Heart right ventricle (tissue), 16 donors: ENCODE data around the gene PSMD14. TPM values are rescaled to one million over a fixed set of nuclear protein-coding genes. Genes with fewer than 3 reads are reported as not detected.
"Not testable (repeated sequence)": the region's sequence is repeated elsewhere in the genome, so short reads cannot be mapped to it uniquely, and the experiment has no call there.

Experiments used
- ATAC-seq, 8 donors: fragments of 200-7000 bp; cut with Tn5 transposase; one replicate each; pipeline ENCODE4 v1.9.1; 2020; ENCODE audit warnings: mild to moderate bottlenecking in 8 of 8, moderate library complexity in 8 of 8, moderate number of reproducible peaks in 1 of 8
- DNase-seq, 2 donors: peaks; one replicate each; pipeline ENCODE4 v3.0.0-alpha.2; 2020
- H3K27ac ChIP-seq, 10 donors: fragments of 200-600 bp; sonication (generic) in 2 of 10; one replicate each; pipeline versions ENCODE4 v1.5.0 to v1.8.0; 2020 to 2022; ENCODE audit warnings: mild to moderate bottlenecking in 3 of 10
- H3K27me3 ChIP-seq, 7 donors: fragments of 200-600 bp; one replicate each; pipeline ENCODE4 v1.8.0; 2021 to 2022; ENCODE audit warnings: mild to moderate bottlenecking in 2 of 7
- H3K36me3 ChIP-seq, 9 donors: fragments of 200-600 bp; sonication (generic) in 1 of 9; one replicate each; pipeline versions ENCODE4 v1.5.0 to v1.8.0; 2020 to 2022; ENCODE audit warnings: mild to moderate bottlenecking in 2 of 9
- H3K4me1 ChIP-seq, 9 donors: fragments of 200-600 bp; sonication (generic) in 1 of 9; one replicate each; pipeline versions ENCODE4 v1.5.0 to v1.8.0; 2020 to 2022; ENCODE audit warnings: mild to moderate bottlenecking in 4 of 9
- H3K4me3 ChIP-seq, 10 donors: fragments of 200-600 bp; sonication (generic) in 2 of 10; one replicate each; pipeline versions ENCODE4 v1.5.0 to v1.8.0; 2020 to 2022; ENCODE audit warnings: mild to moderate bottlenecking in 7 of 10, moderate library complexity in 2 of 10
- H3K9me3 ChIP-seq, 11 donors: fragments of 200-600 bp in 10 of 11; sonication (generic) in 2 of 11; one replicate each; pipeline versions ENCODE4 v1.5.0 to v1.8.0; 2013 to 2022; ENCODE audit warnings: mild to moderate bottlenecking in 2 of 11, control low read depth in 1 of 11, moderate library complexity in 1 of 11
- CTCF ChIP-seq, 9 donors: fragments of 200-600 bp; sonication (generic) in 2 of 9; IDR thresholded peaks; one replicate each; pipeline versions ENCODE4 v1.5.0 to v1.8.0; 2021 to 2022; ENCODE audit warnings: antibody characterized with exemption in 9 of 9, mild to moderate bottlenecking in 5 of 9, moderate library complexity in 1 of 9
- WGBS, 2 donors: extraction: QIAGEN DNeasy Blood & Tissue Kit; methylation state at CpG; one replicate each; pipeline ENCODE4 v1.1.7; 2013; ENCODE audit warnings: inconsistent platforms in 1 of 2; 5-methylcytosine and 5-hydroxymethylcytosine counted together
- intact Hi-C, 10 donors: fragments of 100-400 bp; cut with DNase I; formaldehyde crosslinking; loops; one replicate each; pipeline versions ENCODE4 v1.11.1 to v1.14.2; 2022
- polyA plus RNA-seq, 2 donors: library from polyadenylated mRNA; stranded (reverse); fragments of 200-250 nt; gene quantifications; one replicate each; pipeline ENCODE4 v1.2.3, GENCODE V29; 2013
- total RNA-seq, 10 donors: library from RNA; stranded (reverse); fragmentation: NEBNext Ultra II Directional in 3 of 10; extraction: Animal tissue kit (Norgen Biotek cat#: 25700) in 3 of 10; gene quantifications; one replicate each; pipeline versions ENCODE4 v1.2.1 to v1.2.4, GENCODE V29; 2021 to 2023
- donor health status: Arrhythmogenic right ventricular cardiomyopathy.
- donor health status: ischemic (EF 13 %, LVEDD 7.1; RV severe dilation, severe dysfunction).
- donor health status: healthy with polysubstance abuse.
- donor health status: DM: no; HTN: yes; CAD: no.
- donor health status: DM: no; HTN: no; CAD: no.
- donor health status: ischemic (EF 25% LVEDD 6.9; RV normal size, moderate dysfunction).
- donor health status: ischemic (EF 25% LVEDD 5.7; RV mildly dilated, moderate dysfunction).
- donor health status: healthy.
- donor health status: DM: yes; HTN: yes; CAD: no.
- donor health status: Ischemic cardiomyopathy.
- donor health status: ischemic (EF 35%, LVEDD 5.7; RV mildly dilated, moderate dysfunction).
- donor health status: nonischemic (EF 11% LVEDD 7.7; RV severe dilation, severe dysfunction).
- donor health status: DM: yes; HTN: yes; CAD: no.
- donor health status: PGD.
- donor health status: ischemic (EF 29% LVEDD 5.4; RV normal size, mild dysfunction).
- donor health status: nonischemic (EF 23%, LVEDD 6.1; RV moderate dilation, normal function).

PSMD14 gene
- total and polyA plus RNA-seq, 12 donors = 21.6 to 66.9 (median 44.4) TPM

DNA sequence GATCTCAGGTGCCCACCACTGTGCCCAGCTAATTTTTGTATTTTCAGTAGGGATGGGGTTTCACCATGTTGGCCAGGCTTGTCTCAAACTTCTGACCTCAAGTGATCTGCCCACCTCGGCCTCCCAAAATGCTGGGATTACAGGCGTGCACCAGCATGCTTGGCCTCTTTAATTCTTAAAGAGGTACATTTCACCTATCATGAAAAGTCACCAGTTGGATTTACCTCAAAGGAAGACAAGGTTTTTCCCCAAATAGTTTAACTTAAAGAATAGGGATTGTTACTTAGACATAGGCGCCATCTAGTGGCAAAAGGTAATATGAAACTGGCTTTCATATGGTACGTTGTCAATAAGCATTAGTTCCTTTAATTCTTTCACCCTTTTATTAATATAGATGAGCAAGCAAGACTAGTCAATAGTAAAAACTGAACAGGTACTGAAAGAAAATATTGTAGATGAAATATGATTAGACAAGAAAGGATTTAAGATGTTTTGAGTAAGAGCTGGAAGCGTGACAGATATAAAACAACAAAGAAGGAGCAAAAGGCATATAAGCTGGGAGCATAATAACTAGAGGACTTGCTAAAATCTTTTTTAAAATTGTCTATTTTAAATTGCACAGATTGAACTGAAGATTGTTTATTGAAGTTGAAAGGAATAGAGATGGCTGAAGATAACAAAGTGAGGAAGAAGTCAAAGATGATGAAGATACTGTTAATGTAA, 35.0 kb upstream of the PSMD14 start:
- Histone ChIP-seq H3K36me3 (no peaks in the 10 kb centered on the region), H3K9me3 (no peaks in the 10 kb centered on the region), H3K27me3 (no peaks in the 10 kb centered on the region), H3K4me1 (no peaks in the 10 kb centered on the region), H3K4me3 (no peak overlapping the region), H3K27ac (no peak overlapping the region)
- peak; percentile 59 to 86 (median 77) for TF ChIP-seq CTCF (IDR thresholded peaks at IDR 0.05)
- DNase-seq = peak in 1 of 2 donors; percentile 21
- ATAC-seq = no peak
- WGBS, 2 donors = 39 to 43% methylated on average over 5 of the region's 5 CpGs
- intact Hi-C loops = loop anchor here in 8 of 10 donors (2.0 to 10.0 kb wide), 3 partner anchors 48 to 51 kb away; no protein-coding TSS in a partner anchor

DNA sequence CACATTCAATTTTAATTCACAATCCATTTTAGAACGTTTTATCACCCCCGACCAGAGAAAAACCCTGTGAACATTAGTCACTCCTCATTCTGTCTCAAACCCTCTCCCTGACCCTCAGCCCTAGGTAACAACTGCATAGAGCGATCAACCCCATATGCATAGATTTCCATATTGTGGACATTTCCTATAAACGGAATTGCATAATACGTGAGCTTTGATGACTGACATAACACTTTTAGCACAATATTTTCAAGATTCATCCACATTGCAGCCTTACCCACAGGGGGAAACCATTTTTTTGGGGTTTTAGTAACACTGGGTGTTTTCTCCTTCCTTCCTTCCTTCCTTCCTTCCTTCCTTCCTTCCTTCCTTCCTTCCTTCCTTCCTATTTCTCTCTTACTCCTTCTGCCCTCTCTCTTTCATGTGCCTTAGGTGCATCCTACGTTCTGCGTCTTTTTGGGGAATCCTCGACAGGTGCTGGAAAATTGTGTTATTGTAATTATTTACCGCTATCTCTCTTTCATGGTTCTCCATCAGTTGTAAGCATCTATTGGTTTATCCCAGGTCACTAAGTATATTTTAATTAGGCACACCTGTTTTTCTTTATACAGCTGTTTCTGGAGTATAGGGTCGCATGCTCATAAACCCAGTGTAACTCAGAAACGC, 29.5 kb upstream of the PSMD14 start:
- H3K27ac ChIP-seq, H3K9me3 ChIP-seq, H3K36me3 ChIP-seq, H3K4me1 ChIP-seq, H3K4me3 ChIP-seq, ATAC-seq: not testable (repeated sequence)
- DNase-seq = peak in 1 of 2 donors; percentile 13
- peaks cover 0 to 20% (median 11%) of the 10 kb centered on the region in 7 donors for H3K27me3 ChIP-seq
- 60% methylated on average over 11 of the region's 11 CpGs for WGBS, 2 donors
- intact Hi-C loops = loop anchor here in 2 of 10 donors (10.0 kb wide), 1 partner anchor 54 kb away; no protein-coding TSS in a partner anchor

GRCh38 chr2:161279230-161279815, 28.9 kb upstream of the PSMD14 start:
- not testable (repeated sequence) for H3K9me3 ChIP-seq, H3K4me3 ChIP-seq, ATAC-seq, H3K27ac ChIP-seq, DNase-seq, H3K36me3 ChIP-seq, H3K4me1 ChIP-seq
- 75 to 77% methylated on average over 5 of the region's 5 CpGs for WGBS, 2 donors
- H3K27me3 ChIP-seq = peaks cover 0 to 20% (median 11%) of the 10 kb centered on the region in 7 donors
- intact Hi-C loops = loop anchor here in 2 of 10 donors (10.0 kb wide), 1 partner anchor 55 kb away; no protein-coding TSS in a partner anchor

DNA sequence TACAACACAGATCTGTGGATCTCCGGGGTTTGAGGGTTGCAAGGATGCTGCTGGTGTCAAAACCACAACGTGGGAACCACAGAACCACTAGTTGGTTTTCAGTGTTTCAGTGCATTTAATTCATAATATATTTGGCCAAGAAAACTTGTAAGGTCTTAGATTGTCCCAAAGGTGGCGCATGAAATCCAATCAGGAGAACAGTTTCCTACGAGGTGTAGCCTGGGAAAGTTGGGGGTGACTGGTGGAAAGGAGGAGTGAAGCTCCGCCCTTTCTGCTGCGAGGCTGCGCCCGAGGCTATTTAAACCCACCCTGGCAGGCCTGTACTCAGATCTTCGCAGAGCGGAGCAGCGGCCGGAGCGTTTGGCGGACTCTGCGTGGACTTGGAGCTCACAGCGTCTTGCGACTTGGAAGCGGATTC, 27.3 kb upstream of the PSMD14 start:
- ATAC-seq, intact Hi-C loops, H3K4me1 ChIP-seq, H3K4me3 ChIP-seq, H3K9me3 ChIP-seq, H3K36me3 ChIP-seq, H3K27ac ChIP-seq: not testable (repeated sequence)
- peak; percentile 39 to 47 for DNase-seq
- 73 to 74% methylated on average over 18 of the region's 18 CpGs for WGBS, 2 donors
- TF ChIP-seq CTCF (IDR thresholded peaks at IDR 0.05) = peak in 1 of 9 donors; percentile 8
- peaks cover 0 to 26% (median 11%) of the 10 kb centered on the region in 7 donors for H3K27me3 ChIP-seq

DNA sequence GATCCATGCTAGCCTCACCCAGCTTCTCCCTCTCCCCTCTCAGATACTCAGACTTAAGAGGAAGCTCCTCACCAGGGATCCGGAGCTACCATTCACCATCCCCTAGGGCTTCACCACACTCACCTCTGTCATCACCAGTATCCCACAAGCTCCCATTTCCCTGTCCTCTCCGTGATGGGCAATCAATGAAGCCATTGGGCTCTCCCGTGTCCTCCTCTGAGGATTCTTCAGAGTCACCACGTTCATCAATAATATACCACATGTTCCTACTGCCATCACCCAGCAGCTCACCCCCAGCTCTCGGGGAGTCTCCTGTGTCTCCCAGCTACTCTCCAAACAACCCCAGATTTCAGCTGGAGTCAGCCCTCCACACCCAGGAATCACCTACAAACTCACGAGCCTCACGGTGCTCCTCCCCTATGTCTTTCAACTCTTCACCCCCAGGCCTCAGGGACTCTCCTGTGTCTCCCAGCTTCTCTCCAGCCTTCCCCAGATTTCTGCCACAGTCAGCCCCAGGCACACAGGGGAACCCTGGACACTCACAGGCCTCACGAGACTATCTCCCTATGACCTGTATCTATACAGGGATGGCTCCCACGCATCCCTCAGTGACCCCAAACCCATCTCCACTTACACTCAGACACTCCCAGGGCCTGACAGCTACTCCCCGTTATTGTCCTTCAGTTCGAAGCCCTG, 26.5 kb upstream of the PSMD14 start:
- H3K36me3 ChIP-seq, DNase-seq, H3K9me3 ChIP-seq, H3K4me3 ChIP-seq, H3K27ac ChIP-seq, intact Hi-C loops, ATAC-seq, H3K4me1 ChIP-seq: not testable (repeated sequence)
- peaks cover 0 to 35% (median 14%) of the 10 kb centered on the region in 7 donors for H3K27me3 ChIP-seq
- 78 to 80% methylated on average over 11 of the region's 11 CpGs for WGBS, 2 donors

DNA sequence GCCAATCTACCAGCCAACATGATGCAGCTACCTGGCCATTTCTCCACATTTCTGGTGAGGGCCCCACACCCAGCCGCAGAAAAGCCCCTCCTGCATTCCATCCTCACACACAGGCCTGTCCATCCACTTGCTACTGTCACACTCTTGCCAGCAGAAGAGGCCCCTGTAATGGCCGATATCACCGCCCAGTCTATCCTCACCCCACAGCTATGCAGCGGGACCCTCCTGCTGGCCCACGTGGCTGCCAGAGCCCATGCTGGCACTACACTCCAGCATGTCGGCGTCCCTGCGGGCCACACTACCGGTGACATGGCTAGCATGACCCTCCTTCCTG, 25.9 kb upstream of the PSMD14 start:
- H3K27ac ChIP-seq, intact Hi-C loops, H3K36me3 ChIP-seq, H3K4me3 ChIP-seq, H3K9me3 ChIP-seq, DNase-seq, H3K4me1 ChIP-seq, ATAC-seq: not testable (repeated sequence)
- H3K27me3 ChIP-seq = peaks cover 0 to 37% (median 14%) of the 10 kb centered on the region in 7 donors
- 88 to 90% methylated on average over 9 of the region's 9 CpGs for WGBS, 2 donors
